Neuronal stem cell (in vitro differentiated cells): Measurements from ENCODE around the gene WDR93.

Experiments
- DNase-seq: peaks from one replicate; pipeline ENCODE4 v3.0.0-alpha.2; 2013; ENCODE audit warnings: low spot score
- H2AFZ ChIP-seq: one replicate; pipeline ENCODE4 v1.6.1; 2013; ENCODE audit warnings: mild to moderate bottlenecking, low read length, inconsistent platforms
- H2AK5ac ChIP-seq: 2 replicates; pipeline ENCODE4 v1.6.1; 2013; ENCODE audit warnings: low read depth, mild to moderate bottlenecking, inconsistent platforms, low read length, moderate library complexity, mixed read lengths
- H2BK120ac ChIP-seq: 2 replicates; pipeline ENCODE4 v1.6.1; 2013; ENCODE audit warnings: low read depth, mild to moderate bottlenecking, inconsistent platforms, low read length, moderate library complexity, mixed read lengths
- H2BK12ac ChIP-seq: one replicate; pipeline ENCODE4 v1.6.1; 2013; ENCODE audit warnings: low read length, inconsistent platforms
- H2BK15ac ChIP-seq: 2 replicates; pipeline ENCODE4 v1.6.1; 2013; ENCODE audit warnings: mild to moderate bottlenecking, low read length, inconsistent platforms, mixed read lengths
- H2BK5ac ChIP-seq: one replicate; pipeline ENCODE4 v1.6.1; 2013; ENCODE audit warnings: inconsistent platforms, mild to moderate bottlenecking, low read length, moderate library complexity
- H3K14ac ChIP-seq: one replicate; pipeline ENCODE4 v1.6.1; 2013; ENCODE audit warnings: low read length, inconsistent platforms
- H3K18ac ChIP-seq: 2 replicates; pipeline ENCODE4 v1.6.1; 2013; ENCODE audit warnings: low read length, inconsistent platforms
- H3K23ac ChIP-seq: 2 replicates; pipeline ENCODE4 v1.6.1; 2013; ENCODE audit warnings: low read depth, mild to moderate bottlenecking, mixed read lengths, low read length, inconsistent platforms; ENCODE audit not compliant: poor library complexity
- H3K27ac ChIP-seq: replicated peaks from 3 replicates; pipeline ENCODE4 v1.5.1; 2013; ENCODE audit warnings: low read length, inconsistent platforms
- H3K27me3 ChIP-seq, 3 experiments: 2 replicates each; pipeline ENCODE4 v1.6.1; 2013; ENCODE audit warnings: low read length in 3 of 3, mild to moderate bottlenecking in 2 of 3, inconsistent platforms in 1 of 3, low read depth in 1 of 3, mixed read lengths in 1 of 3, moderate library complexity in 1 of 3; ENCODE audit not compliant: control insufficient read depth in 3 of 3, insufficient read depth in 3 of 3
- H3K36me3 ChIP-seq, 2 donors: replicated peaks in 1 of 2; 2 replicates each; pipeline ENCODE4 v1.6.1; 2013; ENCODE audit warnings: low read length in 2 of 2; ENCODE audit not compliant: control insufficient read depth in 2 of 2, insufficient read depth in 2 of 2
- H3K4ac ChIP-seq: 2 replicates; pipeline ENCODE4 v1.6.1; 2013; ENCODE audit warnings: inconsistent platforms, mild to moderate bottlenecking, low read length, moderate library complexity
- H3K4me1 ChIP-seq, 2 donors: 1 replicate in 1 of 2; 2 replicates in 1 of 2; pipeline ENCODE4 v1.6.1; 2013; ENCODE audit warnings: low read length in 2 of 2, low read depth in 1 of 2; ENCODE audit not compliant: control insufficient read depth in 2 of 2, insufficient read depth in 1 of 2
- H3K4me2 ChIP-seq: one replicate; pipeline ENCODE4 v1.6.1; 2013; ENCODE audit warnings: mild to moderate bottlenecking, low read length, inconsistent platforms; ENCODE audit not compliant: insufficient read depth, poor library complexity, severe bottlenecking
- H3K4me3 ChIP-seq, 2 donors: 2 replicates each; pipeline ENCODE4 v1.5.1; 2013; ENCODE audit warnings: low read length in 2 of 2, mild to moderate bottlenecking in 2 of 2, inconsistent platforms in 1 of 2, moderate library complexity in 1 of 2
- H3K79me1 ChIP-seq: one replicate; pipeline ENCODE4 v1.6.1; 2013; ENCODE audit warnings: low read depth, mild to moderate bottlenecking, inconsistent platforms, low read length, moderate library complexity
- H3K9ac ChIP-seq: one replicate; pipeline ENCODE4 v1.6.1; 2013; ENCODE audit warnings: mild to moderate bottlenecking, low read depth, low read length, inconsistent platforms; ENCODE audit not compliant: poor library complexity
- H3K9me3 ChIP-seq, 2 donors: replicated peaks in 1 of 2; 2 replicates each; pipeline versions ENCODE3 to v1.6.1; 2013; ENCODE audit warnings: low read length in 2 of 2, mild to moderate bottlenecking in 2 of 2, inconsistent platforms in 1 of 2, low read depth in 1 of 2, mixed read lengths in 1 of 2, moderate library complexity in 1 of 2; ENCODE audit not compliant: control insufficient read depth in 2 of 2, insufficient read depth in 1 of 2
- H4K8ac ChIP-seq: one replicate; pipeline ENCODE4 v1.6.1; 2013; ENCODE audit warnings: low read depth, mild to moderate bottlenecking, inconsistent platforms, low read length, moderate library complexity
- H4K91ac ChIP-seq: one replicate; pipeline ENCODE4 v1.6.1; 2013; ENCODE audit warnings: low read length, low read depth, mild to moderate bottlenecking, inconsistent platforms; ENCODE audit not compliant: poor library complexity
- WGBS, 2 donors: extraction: QIAGEN DNeasy Blood & Tissue Kit; methylation state at CpG; one replicate each; pipeline ENCODE4 v1.1.7; 2013; ENCODE audit warnings: missing lambda C conversion rate in 2 of 2, mixed read lengths in 1 of 2; ENCODE audit not compliant: insufficient read length in 2 of 2, insufficient replicate concordance in 1 of 2; ENCODE audit errors: extremely low coverage in 2 of 2; 5-methylcytosine and 5-hydroxymethylcytosine counted together

WDR93 gene

GRCh38 chr15:89649013-89649625, 41.5 kb upstream of the WDR93 start:
- no peak overlapping the region for H2AK5ac ChIP-seq
- H3K14ac ChIP-seq = no peak overlapping the region
- no peak overlapping the region for H3K4me2 ChIP-seq
- DNase-seq = no peak
- H4K91ac ChIP-seq = no peak overlapping the region
- H3K23ac ChIP-seq = peak overlapping the region; percentile 55
- H3K27me3 ChIP-seq = no peaks in the 10 kb centered on the region
- H3K4me3 ChIP-seq = peak overlapping the region in 1 of 2 donors; percentile 9
- no peak overlapping the region for H2AFZ ChIP-seq
- H3K79me1 ChIP-seq = peaks cover 8% of the 10 kb centered on the region
- no peak overlapping the region for H3K27ac ChIP-seq
- H2BK15ac ChIP-seq = no peak overlapping the region
- H3K4me1 ChIP-seq = peaks cover 0 to 1% of the 10 kb centered on the region in 2 donors
- no peak overlapping the region for H3K4ac ChIP-seq
- no CpG with 5 or more reads among the region's 37 CpGs for WGBS, 2 donors
- no peak overlapping the region for H2BK120ac ChIP-seq
- H4K8ac ChIP-seq = no peak overlapping the region
- peaks cover 22 to 37% of the 10 kb centered on the region in 2 donors for H3K36me3 ChIP-seq
- H2BK12ac ChIP-seq = no peak overlapping the region
- no peak overlapping the region for H3K18ac ChIP-seq
- H2BK5ac ChIP-seq = no peak overlapping the region
- no peaks in the 10 kb centered on the region for H3K9me3 ChIP-seq
- no peak overlapping the region for H3K9ac ChIP-seq

DNA sequence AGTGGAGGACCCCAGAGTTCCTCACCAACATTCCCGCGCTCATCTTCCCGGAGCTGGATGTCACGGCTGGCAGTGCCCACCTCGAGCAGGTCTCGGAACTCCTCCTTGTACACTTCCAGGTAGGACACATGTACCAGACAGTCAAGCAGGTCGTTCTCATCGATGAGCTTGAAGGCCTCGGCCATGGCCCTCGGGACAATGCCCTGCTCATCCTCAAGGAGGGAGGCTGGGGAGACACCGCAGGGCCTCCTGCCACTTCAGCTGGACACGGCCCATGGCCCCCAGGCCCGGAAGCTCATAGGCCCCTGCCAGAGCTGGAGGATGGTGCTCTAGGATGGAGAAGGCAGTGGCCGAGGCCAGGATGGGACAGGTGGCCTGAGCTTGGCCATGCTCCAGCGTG, 40.9 kb upstream of the WDR93 start:
- Histone ChIP-seq H3K4me3 (no peak overlapping the region), H3K4me1 (peaks cover 2 to 5% of the 10 kb centered on the region in 2 donors), H2AFZ (no peak overlapping the region), H3K9ac (no peak overlapping the region), H2BK15ac (no peak overlapping the region), H3K4me2 (no peak overlapping the region), H2BK12ac (no peak overlapping the region), H3K4ac (no peak overlapping the region), H3K27me3 (no peaks in the 10 kb centered on the region), H3K18ac (no peak overlapping the region), H3K9me3 (no peaks in the 10 kb centered on the region), H4K8ac (no peak overlapping the region), H2AK5ac (no peak overlapping the region), H3K36me3 (peaks cover 22 to 35% of the 10 kb centered on the region in 2 donors), H4K91ac (no peak overlapping the region), H2BK5ac (no peak overlapping the region), H3K27ac (no peak overlapping the region), H3K23ac (no peak overlapping the region), H2BK120ac (no peak overlapping the region), H3K79me1 (peaks cover 13% of the 10 kb centered on the region), H3K14ac (no peak overlapping the region)
- no CpG with 5 or more reads among the region's 15 CpGs for WGBS, 2 donors
- DNase-seq = no peak

- Histone ChIP-seq H3K4me1 (peaks cover 2 to 6% of the 10 kb centered on the region in 2 donors), H3K4me2 (no peak overlapping the region), H3K9me3 (no peaks in the 10 kb centered on the region), H4K8ac (no peak overlapping the region), H2AFZ (no peak overlapping the region), H3K18ac (no peak overlapping the region), H3K27ac (no peak overlapping the region), H3K14ac (no peak overlapping the region), H3K36me3 (peaks cover 16 to 23% of the 10 kb centered on the region in 2 donors), H3K4ac (no peak overlapping the region), H2BK12ac (no peak overlapping the region), H4K91ac (no peak overlapping the region), H2BK5ac (no peak overlapping the region), H3K23ac (no peak overlapping the region), H2AK5ac (no peak overlapping the region), H2BK15ac (no peak overlapping the region), H2BK120ac (no peak overlapping the region), H3K9ac (no peak overlapping the region), H3K4me3 (peak overlapping the region in 1 of 2 donors; percentile 9), H3K27me3 (peaks cover 0 to 6% (median 0%) of the 10 kb centered on the region in 3 experiments), H3K79me1 (peaks cover 18% of the 10 kb centered on the region)
- no CpG with 5 or more reads among the region's 7 CpGs for WGBS, 2 donors
- DNase-seq = no peak
Measured at GRCh38 chr15:89652131-89652530, 38.5 kb upstream of the WDR93 start.

GRCh38 chr15:89652666-89653065, 37.9 kb upstream of the WDR93 start:
- Histone ChIP-seq H2BK12ac (no peak overlapping the region), H3K27me3 (peaks cover 0 to 6% (median 0%) of the 10 kb centered on the region in 3 experiments), H2BK5ac (peak overlapping the region; percentile 75), H3K14ac (peak overlapping the region; percentile 71), H3K9me3 (no peaks in the 10 kb centered on the region), H3K4me3 (no peak overlapping the region), H2BK120ac (no peak overlapping the region), H3K4me2 (no peak overlapping the region), H3K4ac (no peak overlapping the region), H2AFZ (no peak overlapping the region), H2BK15ac (no peak overlapping the region), H4K91ac (no peak overlapping the region), H3K9ac (peak overlapping the region; percentile 60), H3K79me1 (peaks cover 18% of the 10 kb centered on the region), H4K8ac (peak overlapping the region; percentile 17), H3K27ac (no peak overlapping the region), H3K23ac (no peak overlapping the region), H3K18ac (no peak overlapping the region), H3K4me1 (peaks cover 2 to 5% of the 10 kb centered on the region in 2 donors), H3K36me3 (peaks cover 16 to 22% of the 10 kb centered on the region in 2 donors), H2AK5ac (no peak overlapping the region)
- no peak for DNase-seq
- WGBS, 2 donors = no CpG with 5 or more reads among the region's 16 CpGs
